Rectal smooth muscle tissue (tissue), 1 donor: ENCODE results near the gene KRTAP10-11.
"Not testable (repeated sequence)": the region's sequence is repeated elsewhere in the genome, so short reads cannot be mapped to it uniquely, and the experiment has no call there.

Source experiments
- H3K27ac ChIP-seq: one replicate; pipeline ENCODE4 v1.7.0; 2013; ENCODE audit warnings: low read depth, low read length, inconsistent platforms
- H3K27me3 ChIP-seq: one replicate; pipeline ENCODE4 v1.7.0; 2013; ENCODE audit warnings: low read length; ENCODE audit not compliant: control insufficient read depth, insufficient read depth
- H3K36me3 ChIP-seq: one replicate; pipeline ENCODE4 v1.7.0; 2013; ENCODE audit warnings: low read length; ENCODE audit not compliant: control insufficient read depth, insufficient read depth
- H3K4me1 ChIP-seq: one replicate; pipeline ENCODE4 v1.7.0; 2013; ENCODE audit warnings: low read length; ENCODE audit not compliant: control insufficient read depth, insufficient read depth
- H3K4me3 ChIP-seq: one replicate; pipeline ENCODE4 v1.7.0; 2013; ENCODE audit warnings: low read length
- H3K9ac ChIP-seq: one replicate; pipeline ENCODE4 v1.7.0; 2013; ENCODE audit warnings: low read length

The KRTAP10-11 gene

DNA sequence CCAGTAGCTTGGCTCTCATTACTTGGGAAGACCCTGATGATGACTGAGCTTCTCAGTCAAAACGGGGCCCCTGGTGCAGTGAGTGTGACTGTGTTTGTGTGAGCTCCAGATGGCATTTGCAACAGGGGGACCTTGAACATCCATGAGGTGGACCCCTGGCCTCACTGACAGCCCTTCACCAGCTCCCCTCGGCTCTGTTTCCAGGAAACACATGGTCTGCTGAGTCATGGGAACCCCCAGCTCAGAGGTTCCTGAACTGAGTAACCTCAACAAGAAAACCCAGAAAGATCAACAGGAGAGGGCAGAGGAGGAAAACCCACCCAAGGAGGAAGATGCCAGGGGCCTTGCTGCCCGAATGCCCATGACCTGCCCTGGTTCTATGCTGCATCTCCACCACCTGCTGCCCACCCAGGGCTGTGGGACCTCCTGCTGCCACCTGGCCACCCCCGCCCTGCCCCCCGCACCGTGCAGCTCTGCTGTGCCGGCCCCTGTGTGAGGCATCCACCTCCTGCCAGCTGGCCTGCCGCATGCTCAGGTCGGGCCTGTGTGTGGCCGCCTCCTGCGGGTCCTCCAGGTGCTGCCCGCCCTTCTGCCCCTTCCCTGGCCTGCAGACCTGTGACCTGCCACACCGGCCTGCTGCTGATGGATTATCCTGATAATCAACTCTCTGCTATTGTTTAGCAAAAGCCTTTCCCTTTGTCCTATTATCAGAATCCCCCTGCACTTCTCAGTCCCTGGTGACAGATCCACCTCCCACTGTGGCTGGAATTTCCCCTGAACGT lies 40.0 kb downstream of the KRTAP10-11 start:
- H3K4me1 ChIP-seq: no peaks in the 10 kb centered on the region
- no peak overlapping the region for H3K9ac ChIP-seq
- H3K4me3 ChIP-seq: no peak overlapping the region
- no peak overlapping the region for H3K27ac ChIP-seq
- H3K36me3 ChIP-seq: no peaks in the 10 kb centered on the region
- no peaks in the 10 kb centered on the region for H3K27me3 ChIP-seq

GRCh38 chr21:44686843-44687561 lies 40.8 kb downstream of the KRTAP10-11 start:
- H3K36me3 ChIP-seq: no peaks in the 10 kb centered on the region
- no peak overlapping the region for H3K27ac ChIP-seq
- no peaks in the 10 kb centered on the region for H3K4me1 ChIP-seq
- H3K9ac ChIP-seq: no peak overlapping the region
- H3K27me3 ChIP-seq: no peaks in the 10 kb centered on the region
- no peak overlapping the region for H3K4me3 ChIP-seq

GRCh38 chr21:44687671-44688070 lies 41.5 kb downstream of the KRTAP10-11 start:
- Histone ChIP-seq H3K27ac (no peak overlapping the region), H3K4me3 (no peak overlapping the region), H3K4me1 (no peaks in the 10 kb centered on the region), H3K9ac (no peak overlapping the region), H3K27me3 (no peaks in the 10 kb centered on the region), H3K36me3 (no peaks in the 10 kb centered on the region)

DNA sequence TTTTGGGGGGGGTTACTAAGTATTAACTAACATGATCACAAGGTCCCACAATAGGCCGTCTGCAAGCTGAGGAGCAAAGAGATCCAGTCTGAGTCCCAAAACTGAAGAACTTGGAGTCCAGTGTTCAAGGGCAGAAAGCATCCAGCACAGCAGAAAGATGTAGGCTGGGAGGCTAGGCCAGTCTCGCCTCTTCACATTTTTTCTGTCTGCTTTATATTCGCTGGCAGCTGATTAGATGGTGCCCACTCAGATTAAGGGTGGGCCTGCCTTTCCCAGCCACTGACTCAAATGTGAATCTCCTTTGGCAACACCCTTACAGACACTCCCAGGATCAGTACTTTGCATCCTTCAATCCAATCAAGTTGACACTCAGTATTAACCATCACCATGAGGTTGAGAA lies 43.5 kb downstream of the KRTAP10-11 start:
- H3K4me3 ChIP-seq, H3K27ac ChIP-seq, H3K9ac ChIP-seq, H3K27me3 ChIP-seq, H3K4me1 ChIP-seq, H3K36me3 ChIP-seq: not testable (repeated sequence)

DNA sequence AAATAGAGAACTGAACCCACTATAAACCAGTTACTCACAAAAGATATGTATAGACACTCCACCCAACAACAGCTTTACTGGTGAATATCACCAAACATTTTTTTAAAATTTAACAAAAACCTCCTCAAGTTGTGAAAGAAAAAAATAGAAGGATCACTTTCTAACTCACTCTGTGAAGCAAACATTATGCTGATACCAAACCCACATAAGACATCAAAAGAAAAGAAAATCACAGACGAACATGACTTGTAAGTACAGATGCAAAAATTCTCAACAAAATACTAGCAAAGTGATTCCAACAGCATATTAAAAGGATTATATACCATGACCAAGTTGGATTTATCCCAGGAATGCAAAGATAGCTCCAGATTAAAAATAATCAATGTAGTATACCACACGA lies 45.5 kb downstream of the KRTAP10-11 start:
- peaks cover 2% of the 10 kb centered on the region for H3K27me3 ChIP-seq
- no peak overlapping the region for H3K9ac ChIP-seq
- H3K36me3 ChIP-seq: no peaks in the 10 kb centered on the region
- H3K4me3 ChIP-seq: no peak overlapping the region
- no peaks in the 10 kb centered on the region for H3K4me1 ChIP-seq
- no peak overlapping the region for H3K27ac ChIP-seq

DNA sequence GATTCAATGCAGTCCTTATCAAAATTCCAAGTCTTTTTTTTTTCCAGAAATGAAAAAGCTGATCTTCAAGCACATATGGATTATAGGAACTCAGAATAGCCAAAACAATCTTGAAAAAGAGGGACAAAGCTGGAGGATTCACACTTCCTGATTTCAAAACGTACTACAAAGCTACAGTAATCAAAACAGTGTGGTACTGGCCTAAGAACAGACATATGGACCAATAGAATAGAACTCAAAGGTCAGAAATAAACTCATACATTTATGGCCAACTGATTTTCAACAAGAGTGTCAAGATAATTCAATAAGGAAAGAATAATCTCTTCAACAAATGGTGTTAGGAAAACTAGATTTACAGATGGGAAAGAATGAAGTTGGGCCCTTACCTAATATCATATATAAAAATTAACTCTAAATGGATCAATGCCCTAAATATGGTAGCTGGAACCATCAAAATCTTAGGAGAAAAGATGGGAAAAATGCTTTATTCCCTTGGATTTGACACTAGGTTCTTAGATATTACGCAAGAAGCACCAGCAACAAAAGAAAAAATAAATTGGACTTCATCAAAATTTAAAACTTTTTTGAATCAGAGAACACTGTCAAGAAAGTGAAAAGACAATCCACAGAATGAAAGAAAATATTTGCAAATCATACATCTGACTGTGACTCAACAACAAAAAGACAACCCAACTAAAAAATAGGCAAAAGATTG lies 46.7 kb downstream of the KRTAP10-11 start:
- Histone ChIP-seq H3K4me1 (no peaks in the 10 kb centered on the region), H3K9ac (no peak overlapping the region), H3K27ac (no peak overlapping the region), H3K36me3 (no peaks in the 10 kb centered on the region), H3K27me3 (peaks cover 7% of the 10 kb centered on the region), H3K4me3 (no peak overlapping the region)

DNA sequence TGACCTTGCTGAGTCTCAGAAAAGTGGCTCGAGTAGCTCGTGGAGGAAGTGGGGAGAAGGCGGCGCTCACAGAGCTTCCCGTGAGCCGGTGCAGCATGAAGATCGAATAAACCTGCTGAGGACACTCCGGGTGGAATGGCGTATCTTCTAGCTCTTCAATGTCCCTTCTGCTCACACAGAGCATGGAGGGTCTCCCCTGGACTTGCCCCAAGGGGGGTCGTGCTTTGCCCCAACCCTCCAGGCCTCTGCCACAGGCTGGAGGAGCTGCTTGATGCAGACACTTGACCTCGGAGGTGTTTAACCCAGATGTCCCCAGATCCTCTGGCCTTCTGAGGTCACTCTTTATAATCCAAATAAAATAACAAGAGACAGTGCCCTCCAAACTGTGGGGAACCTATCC lies 48.6 kb downstream of the KRTAP10-11 start:
- Histone ChIP-seq H3K4me1 (no peaks in the 10 kb centered on the region), H3K36me3 (no peaks in the 10 kb centered on the region), H3K9ac (no peak overlapping the region), H3K27ac (no peak overlapping the region), H3K4me3 (no peak overlapping the region), H3K27me3 (peaks cover 15% of the 10 kb centered on the region)

- no peaks in the 10 kb centered on the region for H3K36me3 ChIP-seq
- no peak overlapping the region for H3K9ac ChIP-seq
- H3K4me3 ChIP-seq: no peak overlapping the region
- H3K27me3 ChIP-seq: peaks cover 15% of the 10 kb centered on the region
- H3K4me1 ChIP-seq: no peaks in the 10 kb centered on the region
- no peak overlapping the region for H3K27ac ChIP-seq
Observed at GRCh38 chr21:44695184-44695583, 49.0 kb downstream of the KRTAP10-11 start.

DNA sequence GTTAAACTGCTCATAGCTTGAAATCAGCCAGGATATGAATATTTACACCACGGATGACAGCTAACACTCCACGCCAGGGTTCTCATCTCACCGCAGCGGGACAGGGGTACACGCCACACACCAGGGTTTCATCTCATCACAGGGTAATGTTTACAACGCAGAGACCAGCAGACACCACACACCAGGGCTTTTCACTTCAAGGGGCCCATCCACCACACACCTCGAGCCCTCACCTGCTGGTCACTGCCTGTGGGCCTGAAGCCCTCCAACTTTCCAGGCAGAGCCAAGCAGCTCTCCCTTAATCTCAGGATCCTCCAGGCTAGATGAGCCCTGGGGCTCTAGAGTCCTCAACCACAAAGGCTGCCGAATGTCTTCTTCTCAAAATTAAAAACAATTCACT lies 49.4 kb downstream of the KRTAP10-11 start:
- Histone ChIP-seq H3K36me3 (no peaks in the 10 kb centered on the region), H3K4me3 (no peak overlapping the region), H3K27ac (no peak overlapping the region), H3K4me1 (no peaks in the 10 kb centered on the region), H3K9ac (no peak overlapping the region), H3K27me3 (peaks cover 15% of the 10 kb centered on the region)

DNA sequence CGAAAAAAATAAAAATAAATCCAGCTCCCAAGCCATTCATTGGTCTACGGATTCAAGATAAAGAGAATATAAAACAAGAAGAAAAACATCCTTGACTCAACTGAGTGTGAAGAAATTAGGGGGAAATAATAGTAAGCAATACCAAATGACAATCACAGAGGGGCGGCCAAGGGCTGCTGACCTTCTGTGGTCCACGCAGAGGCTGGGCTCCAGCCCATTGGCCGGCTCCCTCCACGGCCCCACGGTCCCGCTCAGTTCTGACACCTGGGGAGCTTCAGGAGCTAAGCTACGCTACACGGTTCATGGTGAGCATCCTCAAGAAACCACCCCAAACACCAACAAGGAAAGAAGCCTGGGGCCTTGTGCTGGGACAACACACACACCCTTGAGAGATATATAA lies 50.4 kb downstream of the KRTAP10-11 start:
- Histone ChIP-seq H3K27me3 (peaks cover 15% of the 10 kb centered on the region), H3K9ac (no peak overlapping the region), H3K4me3 (no peak overlapping the region), H3K4me1 (no peaks in the 10 kb centered on the region), H3K36me3 (no peaks in the 10 kb centered on the region), H3K27ac (no peak overlapping the region)
